ENCODE measurements around the gene ACTL7B.

DNA sequence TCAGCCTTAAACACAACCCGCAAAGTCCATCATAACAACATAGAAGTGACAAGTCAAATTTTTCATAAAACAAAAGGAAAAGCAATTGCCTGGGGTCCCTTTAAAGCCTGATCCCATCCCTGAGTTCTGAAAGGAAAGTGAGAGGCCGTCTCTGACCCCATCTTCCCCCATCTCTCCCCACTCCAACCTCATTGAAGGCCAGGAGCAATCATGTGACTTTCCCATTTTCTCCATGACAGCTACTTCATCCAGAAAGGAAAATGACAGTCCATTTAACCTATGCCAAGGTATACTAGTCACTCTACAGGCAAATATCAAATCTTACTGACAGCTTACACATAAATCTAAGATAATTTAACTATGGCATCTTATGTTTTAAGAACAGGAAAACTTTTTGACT, 21.7 kb upstream of the ACTL7B start:
- TF ChIP-seq, protein P1, sequence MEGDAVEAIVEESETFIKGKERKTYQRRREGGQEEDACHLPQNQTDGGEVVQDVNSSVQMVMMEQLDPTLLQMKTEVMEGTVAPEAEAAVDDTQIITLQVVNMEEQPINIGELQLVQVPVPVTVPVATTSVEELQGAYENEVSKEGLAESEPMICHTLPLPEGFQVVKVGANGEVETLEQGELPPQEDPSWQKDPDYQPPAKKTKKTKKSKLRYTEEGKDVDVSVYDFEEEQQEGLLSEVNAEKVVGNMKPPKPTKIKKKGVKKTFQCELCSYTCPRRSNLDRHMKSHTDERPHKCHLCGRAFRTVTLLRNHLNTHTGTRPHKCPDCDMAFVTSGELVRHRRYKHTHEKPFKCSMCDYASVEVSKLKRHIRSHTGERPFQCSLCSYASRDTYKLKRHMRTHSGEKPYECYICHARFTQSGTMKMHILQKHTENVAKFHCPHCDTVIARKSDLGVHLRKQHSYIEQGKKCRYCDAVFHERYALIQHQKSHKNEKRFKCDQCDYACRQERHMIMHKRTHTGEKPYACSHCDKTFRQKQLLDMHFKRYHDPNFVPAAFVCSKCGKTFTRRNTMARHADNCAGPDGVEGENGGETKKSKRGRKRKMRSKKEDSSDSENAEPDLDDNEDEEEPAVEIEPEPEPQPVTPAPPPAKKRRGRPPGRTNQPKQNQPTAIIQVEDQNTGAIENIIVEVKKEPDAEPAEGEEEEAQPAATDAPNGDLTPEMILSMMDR (IDR thresholded peaks at IDR 0.05) = no peak
- no peak for TF ChIP-seq EZH2 (IDR thresholded peaks at IDR 0.05; ENCODE audit: borderline replicate concordance, insufficient read depth, low read depth, low read length, poor library complexity, severe bottlenecking)

All from B cell (primary cell).